ENCODE data around the gene NUDT9.
"Not testable (repeated sequence)": the region's sequence is repeated elsewhere in the genome, so short reads cannot be mapped to it uniquely, and the experiment has no call there.

The NUDT9 gene, protein sequence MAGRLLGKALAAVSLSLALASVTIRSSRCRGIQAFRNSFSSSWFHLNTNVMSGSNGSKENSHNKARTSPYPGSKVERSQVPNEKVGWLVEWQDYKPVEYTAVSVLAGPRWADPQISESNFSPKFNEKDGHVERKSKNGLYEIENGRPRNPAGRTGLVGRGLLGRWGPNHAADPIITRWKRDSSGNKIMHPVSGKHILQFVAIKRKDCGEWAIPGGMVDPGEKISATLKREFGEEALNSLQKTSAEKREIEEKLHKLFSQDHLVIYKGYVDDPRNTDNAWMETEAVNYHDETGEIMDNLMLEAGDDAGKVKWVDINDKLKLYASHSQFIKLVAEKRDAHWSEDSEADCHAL

GRCh38 chr4:87422104-87423052 is at the start of gene NUDT9:
NUDT9 (plus strand) TSS chr4:87422573; CDS start chr4:87422906, 333 bp downstream.
- DNase-seq: peak; percentile 87

- DNase-seq: no peak
These were observed 46.6 kb upstream of the NUDT9 start for GRCh38 chr4:87375719-87376291.

- no peak for DNase-seq
These were observed 44.6 kb upstream of the NUDT9 start for GRCh38 chr4:87377816-87378215.

- DNase-seq: no peak
These were observed 40.3 kb upstream of the NUDT9 start for GRCh38 chr4:87382116-87382515.

GRCh38 chr4:87382931-87383330 is 39.4 kb upstream of the NUDT9 start:
- DNase-seq: no peak

- not testable (repeated sequence) for DNase-seq
These were observed 37.8 kb upstream of the NUDT9 start for GRCh38 chr4:87384466-87385132.

GRCh38 chr4:87387237-87387636 is 35.1 kb upstream of the NUDT9 start:
- DNase-seq: no peak

DNA sequence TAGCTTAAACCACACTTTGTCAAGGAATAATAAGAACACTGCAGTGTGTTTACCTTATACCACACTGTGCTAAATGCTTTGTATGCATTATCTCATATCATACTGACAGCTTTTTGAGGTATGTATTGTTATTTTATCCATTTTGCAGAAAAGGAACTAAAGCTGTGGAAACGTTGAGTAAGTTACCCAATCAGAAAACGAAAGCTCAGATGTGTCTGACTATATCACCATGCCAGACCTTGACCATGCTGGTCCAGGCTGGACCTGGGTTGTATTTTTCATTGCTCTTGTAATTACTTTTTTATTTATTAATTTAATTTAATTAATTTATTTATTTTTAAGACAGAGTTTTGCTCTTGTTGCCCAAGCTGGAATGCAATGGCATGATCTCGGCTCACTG is 33.5 kb upstream of the NUDT9 start:
- DNase-seq: no peak

DNA sequence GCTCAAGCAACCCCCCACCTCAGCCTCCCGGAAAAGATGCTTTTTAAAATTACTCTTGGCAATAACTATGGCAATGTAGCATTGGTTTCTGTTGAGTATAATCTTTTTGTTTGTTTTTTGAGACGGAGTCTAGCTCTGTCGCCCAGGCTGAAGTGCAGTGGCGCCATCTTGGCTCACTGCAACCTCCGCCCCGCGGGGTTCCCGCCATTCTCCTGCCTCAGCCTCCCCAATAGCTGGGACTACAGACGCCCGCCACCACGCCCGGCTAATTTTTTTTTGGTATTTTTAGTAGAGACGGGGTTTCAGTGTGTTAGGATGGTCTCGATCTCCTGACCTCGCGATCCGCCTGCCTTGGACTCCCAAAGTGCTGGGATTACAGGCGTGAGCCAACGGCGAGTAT is 32.3 kb upstream of the NUDT9 start:
- DNase-seq: not testable (repeated sequence)

- no peak for DNase-seq
These were observed 31.9 kb upstream of the NUDT9 start for GRCh38 chr4:87390551-87390890.

DNA sequence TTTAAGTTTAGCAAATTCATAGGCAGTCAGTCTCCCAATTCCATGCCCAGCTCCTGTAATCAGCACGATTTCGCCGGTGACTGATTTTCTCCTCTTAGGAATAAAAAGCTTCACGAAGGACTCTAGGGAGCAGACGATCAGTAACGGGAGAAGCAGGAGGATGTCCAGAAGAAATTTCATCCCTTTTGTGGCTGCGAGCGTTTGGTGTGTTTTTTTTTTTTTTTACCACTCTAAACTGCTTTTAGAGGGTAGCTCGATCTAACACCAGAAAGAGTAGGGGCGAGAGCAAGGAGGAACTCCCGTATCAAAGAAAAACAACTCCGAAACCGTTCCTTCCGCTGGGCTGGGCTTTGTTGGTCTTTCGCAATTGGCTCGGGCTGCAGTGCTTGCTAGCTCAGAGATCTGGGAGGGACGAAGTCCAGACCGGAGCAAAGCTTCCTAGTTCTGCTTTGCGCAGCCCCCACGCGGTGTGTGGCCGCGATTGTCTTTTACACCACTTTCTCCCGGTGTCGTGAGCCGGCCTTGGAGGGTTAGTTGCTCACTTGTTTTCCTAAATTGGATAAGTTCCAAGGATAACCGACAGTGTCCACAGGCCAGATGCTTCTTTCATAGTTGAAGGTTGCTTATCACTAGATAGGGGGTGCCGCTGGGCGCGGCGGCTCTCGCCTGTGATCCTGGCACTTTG is 31.3 kb upstream of the NUDT9 start, which contains the start of gene HSD17B11:
HSD17B11 (minus strand) TSS at position 298 of the 685 bp plus-strand sequence; CDS start at position 180, 118 bp downstream.
- peak; percentile 73 for DNase-seq

DNA sequence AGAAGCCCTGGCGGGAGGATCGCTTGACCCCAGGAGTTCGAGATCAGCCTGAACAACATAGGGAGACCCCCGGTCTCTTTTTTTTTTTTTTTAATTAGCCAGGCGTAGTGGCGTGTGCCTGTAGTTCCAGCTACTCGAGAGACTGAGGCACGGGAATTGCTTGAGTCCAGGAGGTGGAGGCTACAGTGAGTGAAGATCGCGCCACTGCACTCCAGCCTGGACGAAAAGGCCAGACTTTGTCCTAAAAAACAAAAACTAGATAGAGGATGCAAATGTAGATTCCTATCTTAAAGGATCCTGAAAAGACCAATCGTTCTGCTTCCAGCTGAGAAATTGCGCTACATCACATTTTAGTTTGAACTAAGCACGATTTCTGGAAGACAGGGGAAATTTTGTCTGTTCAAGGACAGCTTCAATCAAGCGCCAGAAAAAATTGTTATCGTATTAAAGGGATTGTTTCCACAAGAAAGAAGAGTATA is 30.8 kb upstream of the NUDT9 start:
- DNase-seq: peak; percentile 22

- no peak for DNase-seq
These were observed 30.2 kb upstream of the NUDT9 start for GRCh38 chr4:87392183-87392582.

DNA sequence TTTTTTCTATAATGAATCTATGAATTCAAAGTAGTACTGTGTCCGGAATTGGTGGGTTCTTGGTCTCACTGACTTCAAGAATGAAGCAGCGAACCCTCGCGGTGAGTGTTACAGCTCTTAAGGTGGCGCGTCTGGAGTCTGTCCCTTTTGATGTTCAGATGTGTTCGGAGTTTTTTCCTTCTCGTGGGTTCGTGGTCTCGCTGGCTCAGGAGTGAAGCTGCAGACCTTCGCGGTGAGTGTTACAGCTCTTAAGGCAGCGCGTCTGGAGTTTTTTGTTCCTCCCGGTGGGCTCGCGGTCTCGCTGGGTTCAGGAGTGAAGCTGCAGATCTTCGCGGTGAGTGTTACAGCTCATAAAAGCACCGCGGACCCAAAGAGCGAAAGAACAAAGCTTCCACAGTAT is 27.3 kb upstream of the NUDT9 start:
- not testable (repeated sequence) for DNase-seq

GRCh38 chr4:87395851-87396250 is 26.5 kb upstream of the NUDT9 start:
- not testable (repeated sequence) for DNase-seq

GRCh38 chr4:87399148-87399547 is 23.2 kb upstream of the NUDT9 start:
- DNase-seq: no peak

- no peak for DNase-seq
These were observed 22.4 kb upstream of the NUDT9 start for GRCh38 chr4:87399954-87400353.

DNA sequence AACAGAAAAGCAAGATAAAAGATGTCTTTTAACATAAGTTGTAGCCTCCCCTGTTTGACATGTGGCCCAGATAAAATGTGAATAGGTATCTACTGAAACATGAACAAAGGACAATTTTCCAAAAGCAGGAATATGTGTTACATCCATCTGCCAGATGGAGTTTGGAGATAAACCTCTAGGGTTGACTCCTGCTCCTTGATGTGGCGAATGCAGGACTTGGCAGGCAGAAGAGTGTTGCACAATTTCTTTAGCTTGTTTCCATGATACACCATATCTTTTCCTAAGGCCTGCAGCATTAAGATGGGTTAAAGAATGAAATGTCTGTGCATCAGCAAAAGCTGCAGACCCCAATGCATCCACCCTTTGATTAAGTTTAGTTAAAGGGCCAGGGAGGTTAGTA is 18.6 kb upstream of the NUDT9 start:
- not testable (repeated sequence) for DNase-seq

DNA sequence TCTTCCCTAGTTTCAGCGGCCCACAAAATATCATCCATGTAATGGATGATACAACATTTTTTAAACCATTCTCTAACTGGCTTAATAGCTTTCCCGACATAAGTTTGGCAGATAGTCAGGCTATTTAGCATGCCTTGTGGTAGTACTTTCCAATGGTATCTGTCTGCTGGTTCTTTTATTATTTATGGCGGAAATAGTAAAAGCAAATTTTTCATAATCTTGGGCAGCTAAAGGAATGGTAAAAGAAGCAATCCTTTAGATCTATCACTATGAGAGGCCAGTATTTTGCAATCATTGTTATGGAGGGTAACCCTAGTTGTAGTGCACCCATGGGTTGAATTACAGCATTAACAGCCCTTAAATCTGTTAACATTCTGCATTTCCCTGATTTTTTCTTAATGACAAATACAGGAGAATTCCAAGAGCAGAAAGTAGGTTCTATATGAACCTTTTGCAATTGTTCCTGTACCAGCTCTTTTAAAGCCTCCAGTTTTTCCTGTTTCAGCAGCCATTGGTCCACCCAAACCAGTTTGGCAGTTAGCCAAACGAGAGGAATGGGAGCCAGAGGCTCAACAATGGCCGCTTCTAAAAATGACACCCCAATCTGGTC is 17.1 kb upstream of the NUDT9 start:
- DNase-seq: no peak

DNA sequence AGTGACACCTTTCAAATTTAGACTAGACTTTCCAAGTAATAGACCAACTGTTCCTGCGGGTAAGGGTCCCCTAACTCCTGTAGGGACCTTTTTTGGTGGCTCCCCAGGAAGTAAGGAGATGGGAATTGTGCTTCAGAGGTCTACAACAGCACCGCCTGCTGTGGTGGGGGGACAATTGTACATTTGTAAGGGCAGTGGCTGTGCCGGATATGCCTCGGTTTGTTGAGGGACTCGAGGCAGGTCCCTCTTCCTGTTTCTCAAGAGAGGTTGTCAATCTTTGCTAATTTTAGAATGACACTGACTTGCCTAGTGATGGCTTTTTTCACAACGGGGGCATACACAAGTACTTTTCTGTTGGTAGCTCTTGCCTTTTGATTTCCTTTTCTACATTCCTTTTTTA is 15.9 kb upstream of the NUDT9 start:
- no peak for DNase-seq

DNA sequence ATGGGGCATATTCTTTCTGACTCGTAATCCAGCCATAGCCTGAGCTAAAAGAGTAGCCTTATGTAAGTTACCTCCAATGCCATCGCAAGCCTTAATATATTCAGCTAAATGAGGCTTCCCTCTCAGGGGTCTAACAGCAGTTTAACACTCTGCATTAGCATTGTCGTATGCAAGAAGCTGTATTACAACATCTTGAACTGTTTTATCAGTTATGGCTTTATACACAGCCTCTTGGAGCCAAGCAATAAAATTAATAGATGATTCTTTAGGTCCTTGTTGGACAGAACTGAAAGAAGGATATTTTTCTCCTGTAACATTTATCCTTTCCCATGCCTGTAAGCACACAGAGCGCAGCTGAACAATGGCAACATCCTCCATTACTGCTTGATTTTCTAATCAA is 15.5 kb upstream of the NUDT9 start:
- DNase-seq: not testable (repeated sequence)
